HAP-1 (cell line): Measurements from ENCODE around the gene PLLP.

ENCODE experiments used
- DNase-seq, 2 experiments: peaks; one replicate each; pipeline ENCODE4 v3.0.0-alpha.2; 2016 to 2020; ENCODE audit warnings: low spot score in 2 of 2
- H3K27me3 ChIP-seq: fragments of 250-450 bp; sonication (Bioruptor Pico); 2 replicates; pipeline ENCODE4 v1.5.1; 2020; ENCODE audit warnings: low read depth, mild to moderate bottlenecking, moderate library complexity
- H3K36me3 ChIP-seq: fragments of 250-450 bp; sonication (Bioruptor Pico); replicated peaks from 2 replicates; pipeline ENCODE4 v1.5.1; 2020; ENCODE audit warnings: mild to moderate bottlenecking
- H3K4me1 ChIP-seq: fragments of 250-450 bp; sonication (Bioruptor Pico); 2 replicates; pipeline ENCODE4 v1.5.1; 2020; ENCODE audit warnings: mild to moderate bottlenecking
- H3K4me3 ChIP-seq: fragments of 250-450 bp; sonication (Bioruptor Pico); 2 replicates; pipeline ENCODE4 v1.5.1; 2020; ENCODE audit warnings: mild to moderate bottlenecking, moderate library complexity
- H3K9me3 ChIP-seq: fragments of 250-450 bp; sonication (Bioruptor Pico); 2 replicates; pipeline ENCODE4 v1.5.1; 2020; ENCODE audit warnings: mild to moderate bottlenecking, moderate library complexity
- in situ Hi-C: fragments of 300-500 bp; cut with MboI; formaldehyde crosslinking; loops from 3 replicates; pipeline ENCODE4 v1.14.3; 2020; ENCODE audit warnings: low sequenced_read_pairs, inconsistent platforms, mixed read lengths

Gene PLLP

DNA sequence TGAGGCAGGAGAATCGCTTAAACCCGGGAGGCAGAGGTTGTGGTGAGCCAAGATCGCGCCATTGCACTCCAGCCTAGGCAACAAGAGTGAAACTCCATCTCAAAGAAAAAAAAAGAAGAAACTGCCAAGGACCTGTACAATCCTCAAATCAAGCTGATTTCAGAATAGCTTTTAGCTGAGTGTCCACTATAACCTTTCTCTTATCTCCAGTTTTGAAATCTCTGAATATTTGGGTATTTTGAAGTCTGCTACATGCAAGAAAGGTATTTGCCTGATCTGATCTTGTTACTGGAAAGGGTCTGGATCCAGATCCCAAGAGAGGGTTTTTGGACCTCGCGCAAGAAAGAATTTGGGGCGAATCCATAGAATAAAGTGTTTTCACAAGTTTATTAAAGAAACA lies 58.5 kb downstream of the PLLP start:
- in situ Hi-C loops, result no loop called here
- H3K4me3 ChIP-seq, result no peak overlapping the region

GRCh38 chr16:57224651-57225335 lies 59.7 kb downstream of the PLLP start:
- Histone ChIP-seq H3K9me3 (no peaks in the 10 kb centered on the region), H3K27me3 (no peaks in the 10 kb centered on the region), H3K4me1 (no peaks in the 10 kb centered on the region), H3K4me3 (no peak overlapping the region), H3K36me3 (peaks cover 67% of the 10 kb centered on the region)
- in situ Hi-C loops, result no loop called here
- DNase-seq, result no peak

More for the DNA sequence above, 58.5 kb downstream of the PLLP start:
- Histone ChIP-seq H3K27me3 (no peaks in the 10 kb centered on the region), H3K9me3 (no peaks in the 10 kb centered on the region), H3K4me1 (no peaks in the 10 kb centered on the region), H3K36me3 (peaks cover 71% of the 10 kb centered on the region)
- DNase-seq, result no peak

- peaks cover 73% of the 10 kb centered on the region for H3K36me3 ChIP-seq
- DNase-seq, result no peak
- no peaks in the 10 kb centered on the region for H3K27me3 ChIP-seq
- in situ Hi-C loops, result no loop called here
- no peak overlapping the region for H3K4me3 ChIP-seq
- H3K9me3 ChIP-seq, result no peaks in the 10 kb centered on the region
- no peaks in the 10 kb centered on the region for H3K4me1 ChIP-seq
Observed at GRCh38 chr16:57223057-57223456, 61.4 kb downstream of the PLLP start.

DNA sequence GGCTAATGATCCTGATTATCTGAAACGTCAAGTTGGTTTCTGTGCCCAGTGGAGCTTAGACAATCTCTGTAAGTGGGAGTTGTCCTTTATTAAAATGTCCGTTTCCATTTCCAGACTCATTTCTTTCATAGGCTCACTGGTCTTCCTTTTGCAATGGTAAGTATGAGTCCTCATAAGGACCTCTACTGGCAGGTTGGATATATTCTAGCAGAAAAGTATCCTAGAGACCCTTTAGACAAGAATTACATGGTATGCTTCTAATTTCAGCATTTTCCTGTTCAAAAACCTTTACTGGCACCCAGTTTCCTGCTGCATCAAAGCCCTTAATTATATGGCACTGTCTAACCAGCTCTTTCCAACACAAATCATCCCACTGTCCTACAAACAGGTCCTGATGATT lies 67.5 kb downstream of the PLLP start:
- Histone ChIP-seq H3K4me3 (no peak overlapping the region), H3K36me3 (peaks cover 88% of the 10 kb centered on the region), H3K9me3 (no peaks in the 10 kb centered on the region), H3K27me3 (no peaks in the 10 kb centered on the region), H3K4me1 (peaks cover 7% of the 10 kb centered on the region; the same call in 1 of the 2 replicates)
- no peak for DNase-seq
- in situ Hi-C loops, result no loop called here

GRCh38 chr16:57213462-57213861 lies 71.0 kb downstream of the PLLP start:
- Histone ChIP-seq H3K4me3 (no peak overlapping the region), H3K27me3 (no peaks in the 10 kb centered on the region), H3K4me1 (peaks cover 7% of the 10 kb centered on the region; the same call in 1 of the 2 replicates), H3K9me3 (no peaks in the 10 kb centered on the region), H3K36me3 (peaks cover 79% of the 10 kb centered on the region)
- DNase-seq, result no peak
- in situ Hi-C loops, result no loop called here

DNA sequence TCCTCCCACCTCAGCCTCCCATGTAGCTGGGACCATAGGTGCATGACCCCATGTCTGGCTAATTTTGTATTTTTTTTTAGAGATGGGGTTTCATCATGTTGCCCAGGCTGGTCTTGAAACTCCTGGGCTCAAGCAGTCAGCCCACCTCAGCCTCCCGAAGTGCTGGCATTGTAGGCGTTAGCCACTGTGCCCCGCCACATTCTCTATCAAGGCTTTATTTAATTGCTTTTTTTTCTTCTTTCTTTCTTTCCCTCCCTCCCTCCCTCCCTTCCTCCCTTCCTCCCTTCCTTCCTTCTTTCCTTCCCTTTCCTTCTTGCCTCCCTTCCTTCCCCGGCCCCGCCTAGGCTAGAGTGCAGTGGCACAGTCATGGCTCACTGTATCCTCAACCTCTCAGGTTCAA lies 74.7 kb downstream of the PLLP start:
- in situ Hi-C loops, result no loop called here
- peaks cover 7% of the 10 kb centered on the region; the same call in 1 of the 2 replicates for H3K4me1 ChIP-seq
- H3K36me3 ChIP-seq, result peaks cover 63% of the 10 kb centered on the region
- no peak for DNase-seq
- H3K27me3 ChIP-seq, result no peaks in the 10 kb centered on the region
- no peak overlapping the region for H3K4me3 ChIP-seq
- no peaks in the 10 kb centered on the region for H3K9me3 ChIP-seq

DNA sequence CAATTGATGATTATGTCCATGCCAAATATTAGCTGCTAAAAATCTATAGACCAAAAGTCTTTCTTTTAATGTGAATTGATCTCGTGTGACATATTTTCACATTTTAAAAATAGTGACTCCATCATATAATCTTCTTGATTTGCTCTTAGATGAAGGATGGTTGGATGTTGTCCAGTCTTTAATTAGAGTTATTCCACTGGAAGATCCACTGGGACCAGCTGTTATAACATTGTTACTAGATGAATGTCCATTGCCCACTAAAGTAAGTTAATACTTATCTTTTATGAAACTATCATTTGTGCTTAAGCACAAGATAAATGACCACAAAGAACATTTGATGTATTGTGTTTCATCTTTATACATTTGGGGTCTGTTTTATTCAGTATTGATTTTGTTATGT lies 75.5 kb downstream of the PLLP start:
- no peaks in the 10 kb centered on the region for H3K27me3 ChIP-seq
- no peak for DNase-seq
- H3K4me3 ChIP-seq, result no peak overlapping the region
- no peaks in the 10 kb centered on the region for H3K9me3 ChIP-seq
- H3K4me1 ChIP-seq, result peaks cover 7% of the 10 kb centered on the region; the same call in 1 of the 2 replicates
- in situ Hi-C loops, result no loop called here
- H3K36me3 ChIP-seq, result peaks cover 61% of the 10 kb centered on the region
